H54 (cell line): ENCODE measurements around the gene SLC10A7.
A peak's percentile ranks its signal among the peaks of the same experiment; 100 is the strongest.

Experiments
- DNase-seq: peaks from one replicate; pipeline ENCODE4 v3.0.0; 2011; ENCODE audit warnings: low spot score, mixed read lengths; ENCODE audit not compliant: insufficient read length
- FAIRE-seq: peaks from 3 replicates; lab custom pipeline; 2011; peaks lifted over from hg19 to GRCh38; lab: Jason Lieb, UNC
- POLR2A ChIP-seq: IDR thresholded peaks from 2 replicates; pipeline ENCODE4 v1.6.1; 2011; ENCODE audit warnings: low read depth, mild to moderate bottlenecking, low read length

The SLC10A7 gene

GRCh38 chr4:146521541-146522097, at the start of gene SLC10A7:
SLC10A7 (minus strand) TSS chr4:146521940; CDS start chr4:146521717, 223 bp downstream.
- FAIRE-seq (no peak), DNase-seq (peak; percentile 38)
- peak; percentile 34; the same call in 1 of the 2 replicates for TF ChIP-seq POLR2A

- TF ChIP-seq POLR2A, result no peak
- FAIRE-seq (no peak), DNase-seq (no peak)
Observed at GRCh38 chr4:146567396-146567795, 45.7 kb upstream of the SLC10A7 start.

GRCh38 chr4:146564492-146564891, 42.8 kb upstream of the SLC10A7 start:
- FAIRE-seq (no peak), DNase-seq (no peak)
- TF ChIP-seq POLR2A, result no peak

- DNase-seq, result no peak
- FAIRE-seq, result no peak
- no peak for TF ChIP-seq POLR2A
Observed at GRCh38 chr4:146550161-146550560, 28.4 kb upstream of the SLC10A7 start.

GRCh38 chr4:146548443-146548842, 26.7 kb upstream of the SLC10A7 start:
- DNase-seq (no peak), FAIRE-seq (no peak)
- no peak for TF ChIP-seq POLR2A

GRCh38 chr4:146545102-146545501, 23.4 kb upstream of the SLC10A7 start:
- FAIRE-seq (no peak), DNase-seq (no peak)
- no peak for TF ChIP-seq POLR2A

GRCh38 chr4:146534178-146534577, 12.4 kb upstream of the SLC10A7 start:
- TF ChIP-seq POLR2A, result no peak
- no peak for FAIRE-seq

GRCh38 chr4:146525754-146526153, 4.0 kb upstream of the SLC10A7 start:
- FAIRE-seq (no peak), DNase-seq (no peak)
- no peak for TF ChIP-seq POLR2A

More at GRCh38 chr4:146534178-146534577, 12.4 kb upstream of the SLC10A7 start:
- DNase-seq, result no peak

GRCh38 chr4:146524663-146525062, 2.9 kb upstream of the SLC10A7 start:
- DNase-seq (no peak), FAIRE-seq (no peak)
- TF ChIP-seq POLR2A, result no peak

GRCh38 chr4:146522869-146523205, 1.1 kb upstream of the SLC10A7 start:
- FAIRE-seq (no peak), DNase-seq (no peak)
- TF ChIP-seq POLR2A, result no peak

GRCh38 chr4:146522098-146522868, 543 bp upstream of the SLC10A7 start:
- no peak for FAIRE-seq
- TF ChIP-seq POLR2A, result peak; percentile 67
- peak; percentile 56 for DNase-seq

- FAIRE-seq (peak; percentile 23), DNase-seq (no peak)
- no peak for TF ChIP-seq POLR2A
Observed at GRCh38 chr4:146520896-146521540, 722 bp downstream of the SLC10A7 start.

GRCh38 chr4:146514651-146515357, 6.9 kb downstream of the SLC10A7 start:
- FAIRE-seq, result no peak
- no peak for DNase-seq
- no peak for TF ChIP-seq POLR2A

GRCh38 chr4:146513548-146513947, 8.2 kb downstream of the SLC10A7 start:
- no peak for TF ChIP-seq POLR2A
- FAIRE-seq, result no peak
- DNase-seq, result no peak
